OCI-LY7 (cell line): Measurements from ENCODE around the gene RELN. TPM values are rescaled to one million over a fixed set of nuclear protein-coding genes. Genes with fewer than 3 reads are reported as not detected.

Source experiments
- BruUV-seq: library from RNA; stranded (reverse); fragments of 400-500 nt; replicated peaks from 2 replicates; lab custom pipeline; 2021; lab: Mats Ljungman, UMichigan
- CTCF ChIA-PET: fragments of 300-600 bp; sonication (Branson Sonifier 250); formaldehyde crosslinking; loops from one replicate; lab custom pipeline; 2022; ENCODE audit warnings: antibody characterized with exemption; ENCODE audit not compliant: unreplicated experiment; lab: Charles Lee
- POLR2A ChIA-PET: fragments of 300-600 bp; sonication (Branson Sonifier 250); formaldehyde crosslinking; loops from one replicate; lab custom pipeline; 2022; ENCODE audit warnings: antibody characterized with exemption; lab: Charles Lee
- DNase-seq: peaks from one replicate; pipeline ENCODE4 v3.0.0-alpha.2; 2015; ENCODE audit warnings: low spot score
- H2AFZ ChIP-seq: fragments of 200-600 bp; sonication (generic), shearing (Covaris generic); 2 replicates; pipeline ENCODE4 v1.6.1; 2014; ENCODE audit warnings: mild to moderate bottlenecking, antibody characterized with exemption, low read length, moderate library complexity
- H3K27ac ChIP-seq: fragments of 200-600 bp; sonication (generic); 2 replicates; pipeline ENCODE4 v1.5.1; 2014; ENCODE audit warnings: mixed run types, low read depth, mild to moderate bottlenecking, moderate library complexity, low read length, inconsistent platforms; ENCODE audit not compliant: poor library complexity, severe bottlenecking
- H3K36me3 ChIP-seq: fragments of 200-600 bp; sonication (generic); 2 replicates; pipeline ENCODE4 v1.6.1; 2014; ENCODE audit warnings: mild to moderate bottlenecking, antibody characterized with exemption, low read length, moderate library complexity, mixed read lengths; ENCODE audit not compliant: insufficient read depth
- H3K4me1 ChIP-seq: fragments of 200-600 bp; sonication (generic); 2 replicates; pipeline ENCODE4 v1.5.1; 2014; ENCODE audit warnings: mild to moderate bottlenecking, low read length; ENCODE audit not compliant: insufficient read depth, poor library complexity, severe bottlenecking
- H3K4me2 ChIP-seq: fragments of 200-600 bp; sonication (generic); 2 replicates; pipeline ENCODE4 v1.6.1; 2014; ENCODE audit warnings: mild to moderate bottlenecking, low read length
- H3K4me3 ChIP-seq: fragments of 200-600 bp; sonication (generic); 2 replicates; pipeline ENCODE4 v1.5.1; 2014; ENCODE audit warnings: mild to moderate bottlenecking, low read depth, low read length; ENCODE audit not compliant: poor library complexity, severe bottlenecking
- H3K79me2 ChIP-seq: fragments of 200-600 bp; sonication (generic); 2 replicates; pipeline ENCODE4 v1.6.1; 2016; ENCODE audit warnings: low read depth, mild to moderate bottlenecking, low read length, moderate library complexity, mixed read lengths; ENCODE audit not compliant: insufficient read depth
- H3K9me2 ChIP-seq: fragments of 200-600 bp; sonication (generic); 2 replicates; pipeline ENCODE4 v1.6.1; 2016; ENCODE audit warnings: mild to moderate bottlenecking, low read length, mixed read lengths; ENCODE audit not compliant: insufficient read depth
- H3K9me3 ChIP-seq: fragments of 200-600 bp; sonication (generic); 2 replicates; pipeline ENCODE4 v1.6.1; 2014; ENCODE audit warnings: mild to moderate bottlenecking, mixed run types, low read length, mixed read lengths
- H4K20me1 ChIP-seq: fragments of 200-600 bp; sonication (generic); 2 replicates; pipeline ENCODE4 v1.6.1; 2014; ENCODE audit warnings: mild to moderate bottlenecking, antibody characterized with exemption, low read length, moderate library complexity, mixed read lengths; ENCODE audit not compliant: insufficient read depth
- EZH2phosphoT487 ChIP-seq: fragments of 200-600 bp; sonication (generic); IDR thresholded peaks from 2 replicates; pipeline ENCODE4 v1.6.1; 2018; ENCODE audit warnings: low read depth, borderline replicate concordance, mild to moderate bottlenecking, mixed run types, antibody characterized with exemption, low read length, moderate library complexity, mixed read lengths
- intact Hi-C: fragments of 100-400 bp; cut with micrococcal nuclease; formaldehyde crosslinking; loops from one replicate; pipeline ENCODE4 v1.10.0; 2022; ENCODE audit not compliant: unreplicated experiment
- total RNA-seq, 2 experiments: library from RNA; depleted of rRNA in 1 of 2; stranded (reverse); fragments of >200 nt in 1 of 2; shearing (Covaris generic) in 1 of 2; gene quantifications; 2 replicates each; pipeline ENCODE4 v1.2.3, GENCODE V29; 2014 to 2022
- TF ChIP-seq, protein P1 (sequence below): fragments of 200-600 bp; sonication (generic); conservative IDR thresholded peaks from 2 replicates; pipeline ENCODE4 v1.5.1; 2014; ENCODE audit warnings: mild to moderate bottlenecking, antibody characterized with exemption, low read length, moderate library complexity, mixed read lengths

The RELN gene
- total RNA-seq, 2 experiments from 2014 or later, result not detected

DNA sequence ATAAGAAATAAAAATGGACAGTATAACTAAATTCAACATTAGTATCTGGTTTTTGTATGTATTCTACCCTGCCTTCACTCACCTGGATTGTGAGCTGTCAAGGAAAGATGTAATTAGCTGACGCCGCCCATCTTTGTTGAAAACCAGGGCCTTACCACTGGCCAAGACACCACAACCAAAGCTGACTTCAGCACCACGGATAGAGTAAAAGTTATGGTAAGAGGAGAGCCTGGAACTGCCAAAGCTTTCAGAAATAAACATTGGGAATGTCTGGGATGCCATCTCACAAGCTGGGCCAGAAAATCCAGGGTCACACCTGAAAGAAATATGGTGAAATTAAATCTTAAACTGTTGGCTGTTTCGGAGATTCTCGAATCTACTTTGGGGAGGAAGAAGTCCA is 353.3 kb downstream of the RELN start:
- no TSS peak for BruUV-seq
- no peaks in the 10 kb centered on the region for H3K79me2 ChIP-seq
- intact Hi-C loops, result no loop called here
- no peaks in the 10 kb centered on the region for H3K4me1 ChIP-seq
- ChIA-PET POLR2A (no interaction called here), CTCF (no interaction called here)
- no peak overlapping the region for H3K27ac ChIP-seq
- TF ChIP-seq EZH2phosphoT487, result no peak
- TF ChIP-seq, protein P1, sequence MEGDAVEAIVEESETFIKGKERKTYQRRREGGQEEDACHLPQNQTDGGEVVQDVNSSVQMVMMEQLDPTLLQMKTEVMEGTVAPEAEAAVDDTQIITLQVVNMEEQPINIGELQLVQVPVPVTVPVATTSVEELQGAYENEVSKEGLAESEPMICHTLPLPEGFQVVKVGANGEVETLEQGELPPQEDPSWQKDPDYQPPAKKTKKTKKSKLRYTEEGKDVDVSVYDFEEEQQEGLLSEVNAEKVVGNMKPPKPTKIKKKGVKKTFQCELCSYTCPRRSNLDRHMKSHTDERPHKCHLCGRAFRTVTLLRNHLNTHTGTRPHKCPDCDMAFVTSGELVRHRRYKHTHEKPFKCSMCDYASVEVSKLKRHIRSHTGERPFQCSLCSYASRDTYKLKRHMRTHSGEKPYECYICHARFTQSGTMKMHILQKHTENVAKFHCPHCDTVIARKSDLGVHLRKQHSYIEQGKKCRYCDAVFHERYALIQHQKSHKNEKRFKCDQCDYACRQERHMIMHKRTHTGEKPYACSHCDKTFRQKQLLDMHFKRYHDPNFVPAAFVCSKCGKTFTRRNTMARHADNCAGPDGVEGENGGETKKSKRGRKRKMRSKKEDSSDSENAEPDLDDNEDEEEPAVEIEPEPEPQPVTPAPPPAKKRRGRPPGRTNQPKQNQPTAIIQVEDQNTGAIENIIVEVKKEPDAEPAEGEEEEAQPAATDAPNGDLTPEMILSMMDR, result no peak
- no peaks in the 10 kb centered on the region for H3K9me3 ChIP-seq
- no peak overlapping the region for H2AFZ ChIP-seq
- H3K36me3 ChIP-seq, result no peaks in the 10 kb centered on the region
- DNase-seq, result no peak
- H3K4me3 ChIP-seq, result no peak overlapping the region
- H3K4me2 ChIP-seq, result no peak overlapping the region
- H4K20me1 ChIP-seq, result no peaks in the 10 kb centered on the region
- H3K9me2 ChIP-seq, result no peaks in the 10 kb centered on the region

DNA sequence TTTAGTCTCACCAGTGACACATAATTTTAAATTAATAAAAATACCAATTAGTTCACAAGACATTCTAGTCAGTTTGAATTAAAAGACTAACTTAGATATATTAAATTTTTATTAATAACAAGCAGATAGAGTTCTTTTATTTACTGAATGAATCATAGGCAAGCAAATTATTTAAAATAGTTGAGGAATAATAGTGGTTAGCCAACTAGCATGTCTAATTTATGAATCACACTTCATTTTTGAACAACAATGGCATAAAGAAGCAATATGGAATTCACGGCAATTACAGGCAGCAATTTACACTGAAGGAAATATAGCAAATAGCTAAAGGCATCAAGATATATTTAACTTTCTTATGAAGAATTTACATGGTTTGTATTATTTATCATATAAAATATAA is 356.5 kb downstream of the RELN start:
- DNase-seq, result no peak
- H3K4me3 ChIP-seq, result no peak overlapping the region
- no peaks in the 10 kb centered on the region for H3K4me1 ChIP-seq
- intact Hi-C loops, result no loop called here
- H3K9me3 ChIP-seq, result no peaks in the 10 kb centered on the region
- no peaks in the 10 kb centered on the region for H3K79me2 ChIP-seq
- no peak overlapping the region for H3K4me2 ChIP-seq
- H3K36me3 ChIP-seq, result no peaks in the 10 kb centered on the region
- H3K27ac ChIP-seq, result no peak overlapping the region
- TF ChIP-seq, protein P1, result no peak
- TF ChIP-seq EZH2phosphoT487, result no peak
- no peaks in the 10 kb centered on the region for H4K20me1 ChIP-seq
- H3K9me2 ChIP-seq, result no peaks in the 10 kb centered on the region
- H2AFZ ChIP-seq, result no peak overlapping the region
- POLR2A ChIA-PET, result interaction anchor here (0.6 kb wide), 1 partner anchor 20 kb away, joined by 3 read pairs; no protein-coding TSS in a partner anchor
- no TSS peak for BruUV-seq
- CTCF ChIA-PET, result no interaction called here

DNA sequence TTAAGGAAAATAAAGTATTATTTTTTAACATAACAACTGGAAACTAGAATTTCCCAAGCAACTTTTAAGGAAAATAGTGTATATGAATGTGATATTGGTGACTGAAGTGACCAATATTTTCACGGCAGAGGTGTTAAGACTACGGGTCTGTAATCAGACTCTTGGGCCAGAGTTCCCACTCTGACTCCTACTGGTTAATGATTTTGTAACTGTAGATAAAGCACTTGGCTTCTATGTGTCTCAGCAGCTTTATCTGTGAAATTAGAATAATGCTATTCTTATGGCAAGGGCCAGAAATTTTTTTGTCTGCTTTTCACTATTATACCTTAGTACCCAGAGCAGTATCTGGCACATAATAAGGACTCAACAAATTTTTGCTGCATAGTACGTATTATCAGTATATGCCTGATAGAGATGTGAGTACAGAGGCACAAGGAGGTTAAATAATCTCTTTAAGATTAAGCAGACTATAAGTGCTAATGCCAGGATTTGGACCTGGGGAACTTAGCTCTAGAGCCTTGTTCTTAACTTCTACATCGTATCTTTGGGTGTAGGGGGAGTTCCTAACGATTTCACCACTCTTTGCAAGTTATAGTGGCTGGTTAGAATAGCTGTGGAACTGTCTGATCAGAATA is 357.3 kb downstream of the RELN start:
- H3K9me3 ChIP-seq, result no peaks in the 10 kb centered on the region
- ChIA-PET POLR2A (interaction anchor here (0.6 kb wide), 2 partner anchors 19 to 48 kb away, joined by 3 read pairs; no protein-coding TSS in a partner anchor), CTCF (no interaction called here)
- H3K4me1 ChIP-seq, result no peaks in the 10 kb centered on the region
- no peaks in the 10 kb centered on the region for H3K79me2 ChIP-seq
- H2AFZ ChIP-seq, result no peak overlapping the region
- H3K4me3 ChIP-seq, result no peak overlapping the region
- TF ChIP-seq, protein P1, result no peak
- no peak for TF ChIP-seq EZH2phosphoT487
- H3K27ac ChIP-seq, result no peak overlapping the region
- H4K20me1 ChIP-seq, result no peaks in the 10 kb centered on the region
- H3K36me3 ChIP-seq, result no peaks in the 10 kb centered on the region
- H3K4me2 ChIP-seq, result no peak overlapping the region
- BruUV-seq, result no TSS peak
- intact Hi-C loops, result no loop called here
- DNase-seq, result no peak
- H3K9me2 ChIP-seq, result no peaks in the 10 kb centered on the region
